Activated naive CD8-positive, alpha-beta T cell treated with anti-CD3 and anti-CD28 coated beads, Interleukin-2, amount 50 U/mL, for 24 hours (primary cell): Measurements from ENCODE around the gene USE1.
"Not testable (repeated sequence)": the region's sequence is repeated elsewhere in the genome, so short reads cannot be mapped to it uniquely, and the experiment has no call there.

Source experiments
- ATAC-seq: fragments of 150-1000 bp; cut with Tn5 transposase; one replicate; pipeline ENCODE4 v1.10.0; 2021
- DNase-seq: peaks from one replicate; pipeline ENCODE4 v3.0.0; 2021
- H3K27ac Mint-ChIP-seq: one replicate; pipeline ENCODE4 v1.8.0; 2021; ENCODE audit warnings: mild to moderate bottlenecking, mixed read lengths
- H3K27me3 Mint-ChIP-seq: one replicate; pipeline ENCODE4 v1.8.0; 2021; ENCODE audit warnings: mixed read lengths
- H3K36me3 Mint-ChIP-seq: one replicate; pipeline ENCODE4 v1.8.0; 2021; ENCODE audit warnings: low read depth, mixed read lengths
- H3K4me1 Mint-ChIP-seq: one replicate; pipeline ENCODE4 v1.8.0; 2021; ENCODE audit warnings: mixed read lengths
- H3K4me3 Mint-ChIP-seq: one replicate; pipeline ENCODE4 v1.8.0; 2021; ENCODE audit warnings: mild to moderate bottlenecking, moderate library complexity, mixed read lengths
- H3K9me3 Mint-ChIP-seq: one replicate; pipeline ENCODE4 v1.8.0; 2021; ENCODE audit warnings: mixed read lengths

The USE1 gene

DNA sequence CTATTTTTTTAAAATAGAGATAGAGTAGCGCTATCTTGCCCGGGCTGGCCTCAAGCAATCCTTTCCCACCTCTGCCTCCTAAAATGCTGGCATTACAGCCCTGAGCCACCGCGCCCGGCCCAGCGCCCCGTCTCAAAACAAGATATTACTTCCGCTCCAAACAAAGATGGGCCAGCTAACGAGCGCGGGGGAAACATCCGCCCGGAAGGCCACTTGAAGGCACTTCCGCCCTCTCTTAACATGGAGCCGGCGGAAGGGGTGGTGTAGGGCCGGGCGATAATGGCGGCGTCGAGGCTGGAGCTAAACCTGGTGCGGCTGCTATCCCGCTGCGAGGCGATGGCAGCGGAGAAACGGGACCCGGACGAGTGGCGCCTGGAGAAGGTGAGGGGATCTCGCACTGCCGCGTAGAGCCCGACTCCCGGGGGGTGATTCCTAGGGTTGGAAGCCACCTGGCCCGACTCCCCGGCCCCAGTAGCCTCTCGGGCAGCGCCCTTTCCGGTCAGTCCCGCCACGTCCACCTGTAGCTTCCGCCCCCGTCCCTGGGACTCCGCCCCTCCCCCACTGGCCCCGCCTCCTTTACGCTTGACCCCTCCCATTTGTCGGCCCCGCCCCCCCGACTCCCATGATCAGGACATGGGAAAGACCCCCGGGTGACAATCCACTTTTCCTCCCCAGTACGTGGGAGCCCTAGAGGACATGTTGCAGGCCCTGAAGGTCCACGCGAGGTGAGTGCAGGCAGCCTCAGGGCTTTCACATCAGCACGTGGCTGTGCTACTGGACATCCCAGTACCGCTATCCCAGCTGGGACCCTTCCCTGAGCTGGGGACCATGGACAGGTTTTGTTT lies at the start of gene USE1:
Gene USE1, plus strand, starts transcription at position 231 of the 845 bp plus-strand sequence. Its CDS starts 49 bp downstream, at position 280.
- Mint-ChIP-seq H3K27ac (peak within 1 kb of the TSS; percentile 79), H3K4me3 (peak within 1 kb of the TSS; percentile 80), H3K4me1 (peaks cover 20% of the 10 kb centered on the region), H3K9me3 (no peaks in the 10 kb centered on the region), H3K36me3 (peaks cover 23% of the 10 kb centered on the region), H3K27me3 (no peaks in the 10 kb centered on the region)
- ATAC-seq (peak; percentile 95), DNase-seq (peak; percentile 84)

DNA sequence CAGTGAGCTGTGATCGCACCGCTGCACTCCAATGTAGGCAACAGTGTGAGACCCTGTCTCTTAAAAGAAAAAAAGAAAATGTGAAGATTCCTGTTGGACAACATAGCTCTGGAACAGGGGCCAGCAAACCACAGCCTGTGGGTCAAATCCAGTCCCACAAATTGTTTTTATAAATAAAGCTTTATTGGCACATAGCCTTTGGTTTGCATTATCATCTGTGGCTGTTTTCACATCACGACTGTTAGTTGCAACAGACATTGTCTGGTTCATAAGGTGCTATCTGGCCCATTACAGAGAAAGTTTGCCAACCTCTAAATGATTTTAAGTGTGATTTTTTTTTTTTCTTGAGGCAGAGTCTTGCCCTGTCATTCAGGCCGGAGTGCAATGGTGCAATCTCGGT lies 49.4 kb upstream of the USE1 start:
- no peak for ATAC-seq
- Mint-ChIP-seq H3K36me3 (peaks cover 52% of the 10 kb centered on the region), H3K27me3 (no peaks in the 10 kb centered on the region), H3K27ac (no peak overlapping the region), H3K9me3 (no peaks in the 10 kb centered on the region), H3K4me1 (peaks cover under 1% of the 10 kb centered on the region), H3K4me3 (no peak overlapping the region)
- DNase-seq, result no peak

DNA sequence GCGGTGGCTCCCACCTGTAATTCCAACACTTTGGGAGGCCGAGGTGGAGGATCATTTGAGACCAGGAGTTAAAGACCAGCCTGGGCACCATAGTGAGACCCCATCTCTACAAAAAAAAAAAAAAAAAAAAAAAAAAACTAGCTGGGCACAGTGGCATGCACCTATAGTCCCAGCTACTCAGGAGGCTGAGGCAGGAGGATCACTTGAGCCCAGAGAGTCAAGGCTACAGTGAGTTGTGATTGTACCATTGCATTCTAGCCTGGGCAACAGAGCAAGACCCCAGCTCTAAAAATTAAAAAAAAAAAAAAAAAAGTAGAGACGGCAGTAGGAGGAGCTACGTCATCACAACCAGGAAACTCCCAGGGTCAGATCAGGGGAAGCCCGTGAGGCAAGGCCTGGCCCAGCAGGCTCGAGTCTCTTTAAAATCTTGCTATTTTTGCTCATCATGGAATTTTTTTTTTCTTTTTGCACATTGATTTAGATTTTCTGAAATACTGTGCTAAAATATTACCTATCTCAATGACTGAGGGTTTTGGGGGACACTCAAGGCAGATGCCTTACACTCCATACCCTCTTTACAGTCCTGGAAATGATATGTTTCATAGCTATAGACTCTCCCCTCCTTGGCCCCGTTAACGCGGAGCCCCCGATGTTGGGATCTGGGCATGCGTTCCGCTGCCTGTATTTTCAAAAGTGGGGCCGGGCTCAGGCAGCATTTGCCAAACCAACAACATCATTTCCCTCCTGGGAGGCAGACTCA lies 44.4 kb upstream of the USE1 start:
- DNase-seq (peak; percentile 25), ATAC-seq (peak; percentile 24)
- H3K9me3 Mint-ChIP-seq, result no peaks in the 10 kb centered on the region
- peak overlapping the region; percentile 49 for H3K27ac Mint-ChIP-seq
- no peaks in the 10 kb centered on the region for H3K27me3 Mint-ChIP-seq
- peaks cover 32% of the 10 kb centered on the region for H3K36me3 Mint-ChIP-seq
- peaks cover 13% of the 10 kb centered on the region for H3K4me1 Mint-ChIP-seq
- H3K4me3 Mint-ChIP-seq, result no peak overlapping the region

- Mint-ChIP-seq H3K27ac (no peak overlapping the region), H3K36me3 (peaks cover 36% of the 10 kb centered on the region), H3K9me3 (no peaks in the 10 kb centered on the region), H3K4me1 (peaks cover 13% of the 10 kb centered on the region), H3K4me3 (no peak overlapping the region), H3K27me3 (no peaks in the 10 kb centered on the region)
- DNase-seq, result no peak
- no peak for ATAC-seq
Measured at GRCh38 chr19:17171874-17172273, 43.3 kb upstream of the USE1 start.

- ATAC-seq (no peak), DNase-seq (no peak)
- Mint-ChIP-seq H3K9me3 (no peaks in the 10 kb centered on the region), H3K36me3 (peaks cover 37% of the 10 kb centered on the region), H3K4me3 (no peak overlapping the region), H3K4me1 (peaks cover 13% of the 10 kb centered on the region), H3K27ac (no peak overlapping the region), H3K27me3 (no peaks in the 10 kb centered on the region)
Measured at GRCh38 chr19:17172624-17173345, 42.4 kb upstream of the USE1 start.

DNA sequence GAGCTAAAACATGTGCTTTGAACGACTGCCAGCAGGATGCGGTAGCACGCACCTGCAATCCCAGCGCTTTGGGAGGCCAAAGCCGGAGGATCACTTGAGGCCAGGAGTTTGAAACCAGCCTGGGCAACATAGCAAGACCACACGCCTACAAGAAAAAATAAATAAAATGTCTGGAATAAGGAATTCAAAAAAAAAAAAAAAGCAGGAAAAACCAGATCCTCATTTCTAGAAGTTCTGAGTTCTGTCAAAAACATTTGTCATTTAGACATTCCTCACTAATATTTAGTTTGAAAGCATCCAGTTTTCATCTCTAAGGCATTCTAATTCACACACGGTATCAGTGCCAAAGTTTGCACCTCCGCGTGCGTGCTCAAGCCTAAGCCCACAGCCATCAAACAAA lies 36.9 kb upstream of the USE1 start:
- no peaks in the 10 kb centered on the region for H3K9me3 Mint-ChIP-seq
- H3K36me3 Mint-ChIP-seq, result peaks cover 17% of the 10 kb centered on the region
- no peak for ATAC-seq
- no peak overlapping the region for H3K27ac Mint-ChIP-seq
- H3K27me3 Mint-ChIP-seq, result no peaks in the 10 kb centered on the region
- H3K4me1 Mint-ChIP-seq, result peaks cover 7% of the 10 kb centered on the region
- DNase-seq, result no peak
- no peak overlapping the region for H3K4me3 Mint-ChIP-seq

GRCh38 chr19:17180997-17181702 lies 34.0 kb upstream of the USE1 start:
- no peak for ATAC-seq
- Mint-ChIP-seq H3K27ac (no peak overlapping the region), H3K4me1 (peaks cover 19% of the 10 kb centered on the region), H3K4me3 (no peak overlapping the region), H3K27me3 (no peaks in the 10 kb centered on the region), H3K36me3 (peaks cover 18% of the 10 kb centered on the region), H3K9me3 (no peaks in the 10 kb centered on the region)
- no peak for DNase-seq

DNA sequence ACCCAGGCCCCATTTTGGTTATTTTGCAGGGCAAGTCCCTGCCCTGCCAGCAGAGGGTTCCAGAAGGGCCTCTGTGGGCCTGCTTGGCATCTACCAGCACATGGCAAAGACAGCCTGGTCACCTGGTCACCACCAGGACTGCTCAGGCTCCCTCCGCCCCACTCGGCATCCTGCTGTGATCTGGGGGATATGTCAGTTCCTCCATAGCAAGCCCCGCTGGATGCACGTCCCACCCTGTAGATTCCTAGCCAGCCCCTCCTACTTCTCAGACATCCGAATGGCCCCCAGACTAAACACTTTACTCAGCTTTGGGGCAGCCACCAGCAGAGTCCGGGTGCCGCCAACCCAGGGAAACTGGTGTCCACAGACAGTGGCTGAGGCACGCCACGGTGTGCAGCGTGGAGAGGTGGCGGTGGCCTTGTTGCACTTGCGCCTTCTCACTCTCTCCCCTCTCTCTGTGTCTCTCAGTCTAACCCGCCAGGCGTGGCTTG lies 31.8 kb upstream of the USE1 start:
- ATAC-seq (peak; percentile 47), DNase-seq (peak; percentile 46)
- Mint-ChIP-seq H3K27ac (peak overlapping the region; percentile 91), H3K27me3 (no peaks in the 10 kb centered on the region), H3K4me1 (peaks cover 19% of the 10 kb centered on the region), H3K36me3 (peaks cover 17% of the 10 kb centered on the region), H3K4me3 (peak overlapping the region; percentile 74), H3K9me3 (no peaks in the 10 kb centered on the region)

- Mint-ChIP-seq H3K27ac (peak overlapping the region; percentile 91), H3K4me1 (peaks cover 19% of the 10 kb centered on the region), H3K4me3 (peak overlapping the region; percentile 74), H3K9me3 (no peaks in the 10 kb centered on the region), H3K27me3 (no peaks in the 10 kb centered on the region), H3K36me3 (peaks cover 17% of the 10 kb centered on the region)
- ATAC-seq, result peak; percentile 42
- DNase-seq, result peak; percentile 24
Measured at GRCh38 chr19:17183858-17184321, 31.3 kb upstream of the USE1 start.

DNA sequence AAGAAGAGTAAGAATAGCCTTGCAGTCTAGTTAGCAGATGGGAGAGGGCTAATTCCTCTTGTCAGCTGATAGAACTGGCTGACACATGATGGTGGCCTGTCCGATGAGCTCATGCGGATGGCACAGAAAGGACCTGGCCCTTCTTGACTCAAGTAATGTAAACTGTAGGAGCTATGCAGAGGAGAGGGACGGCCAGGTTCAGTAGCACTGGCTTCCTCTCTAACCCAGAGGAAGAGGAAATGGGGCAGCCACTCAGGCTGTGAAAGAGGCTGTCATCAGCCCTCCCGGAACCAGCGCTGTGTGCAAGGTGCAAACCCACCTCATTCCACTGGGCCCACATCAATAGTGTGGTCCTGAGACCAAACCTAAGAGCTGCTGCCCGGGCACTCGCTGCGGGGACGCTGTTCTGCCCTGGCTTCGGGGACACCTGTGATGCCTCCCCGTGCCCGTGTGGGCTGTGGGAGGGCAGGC lies 30.8 kb upstream of the USE1 start:
- H3K36me3 Mint-ChIP-seq, result peaks cover 17% of the 10 kb centered on the region
- peak; percentile 66 for ATAC-seq
- H3K9me3 Mint-ChIP-seq, result no peaks in the 10 kb centered on the region
- peak overlapping the region; percentile 74 for H3K4me3 Mint-ChIP-seq
- peak; percentile 42 for DNase-seq
- no peaks in the 10 kb centered on the region for H3K27me3 Mint-ChIP-seq
- peak overlapping the region; percentile 91 for H3K27ac Mint-ChIP-seq
- peaks cover 19% of the 10 kb centered on the region for H3K4me1 Mint-ChIP-seq

- ATAC-seq (no peak), DNase-seq (no peak)
- Mint-ChIP-seq H3K36me3 (peaks cover 17% of the 10 kb centered on the region), H3K9me3 (no peaks in the 10 kb centered on the region), H3K27ac (no peak overlapping the region), H3K4me3 (no peak overlapping the region), H3K4me1 (peaks cover 19% of the 10 kb centered on the region), H3K27me3 (no peaks in the 10 kb centered on the region)
Measured at GRCh38 chr19:17185590-17185989, 29.6 kb upstream of the USE1 start.

DNA sequence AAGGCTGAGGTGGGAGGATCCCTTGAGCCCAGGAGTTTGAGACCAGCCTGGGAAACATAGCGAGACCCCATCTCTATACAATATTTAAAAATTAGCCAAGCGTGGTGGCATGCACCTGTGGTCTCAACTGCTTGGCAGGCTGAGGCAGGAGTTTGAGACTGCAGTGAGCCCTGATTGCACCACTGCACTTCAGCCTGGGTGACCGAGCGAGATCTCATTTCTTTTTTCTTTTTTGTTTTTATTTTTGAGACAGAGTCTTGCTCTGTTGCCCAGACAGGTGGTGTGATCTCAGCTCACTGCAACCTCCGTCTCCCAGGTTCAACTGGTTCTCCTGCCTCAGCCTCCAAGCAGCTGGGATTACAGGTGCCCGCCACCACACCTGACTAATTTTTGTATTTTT lies 23.4 kb upstream of the USE1 start:
- DNase-seq, H3K4me1 Mint-ChIP-seq, H3K4me3 Mint-ChIP-seq, H3K9me3 Mint-ChIP-seq, H3K27ac Mint-ChIP-seq, ATAC-seq, H3K27me3 Mint-ChIP-seq: not testable (repeated sequence)
- H3K36me3 Mint-ChIP-seq, result peaks cover 26% of the 10 kb centered on the region

DNA sequence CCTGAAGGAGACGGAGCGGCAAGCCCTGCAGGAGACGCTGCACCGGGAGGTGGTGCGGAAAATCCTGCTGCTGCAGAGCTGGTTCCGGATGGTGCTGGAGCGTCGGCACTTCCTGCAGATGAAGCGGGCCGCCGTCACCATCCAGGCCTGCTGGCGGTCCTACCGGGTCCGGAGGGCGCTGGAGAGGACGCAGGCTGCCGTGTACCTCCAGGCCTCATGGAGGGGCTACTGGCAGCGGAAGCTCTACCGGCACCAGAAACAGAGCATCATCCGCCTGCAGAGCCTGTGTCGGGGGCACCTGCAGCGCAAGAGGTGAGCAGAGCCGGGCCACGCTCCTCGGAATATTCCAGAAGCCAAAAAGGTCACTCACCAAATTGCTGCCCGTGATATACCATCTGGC lies 22.4 kb upstream of the USE1 start:
- Mint-ChIP-seq H3K4me3 (no peak overlapping the region), H3K27ac (no peak overlapping the region), H3K4me1 (no peaks in the 10 kb centered on the region), H3K36me3 (peaks cover 24% of the 10 kb centered on the region), H3K27me3 (no peaks in the 10 kb centered on the region), H3K9me3 (no peaks in the 10 kb centered on the region)
- ATAC-seq (no peak), DNase-seq (no peak)

DNA sequence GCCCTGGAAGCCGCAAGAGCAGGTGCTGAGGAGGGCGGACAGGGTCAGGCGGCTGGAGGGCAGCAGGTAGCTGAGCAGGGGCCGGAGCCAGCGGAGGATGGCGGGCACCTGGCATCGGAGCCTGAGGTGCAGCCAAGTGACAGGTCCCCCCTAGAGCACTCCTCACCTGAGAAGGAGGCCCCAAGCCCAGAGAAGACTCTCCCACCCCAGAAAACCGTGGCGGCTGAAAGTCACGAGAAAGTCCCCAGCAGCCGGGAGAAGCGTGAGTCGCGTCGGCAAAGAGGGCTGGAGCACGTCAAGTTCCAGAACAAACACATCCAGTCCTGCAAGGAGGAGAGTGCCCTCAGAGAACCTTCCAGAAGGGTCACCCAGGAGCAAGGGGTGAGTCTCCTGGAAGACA lies 20.5 kb upstream of the USE1 start:
- Mint-ChIP-seq H3K27ac (no peak overlapping the region), H3K27me3 (no peaks in the 10 kb centered on the region), H3K9me3 (no peaks in the 10 kb centered on the region), H3K4me1 (no peaks in the 10 kb centered on the region), H3K36me3 (peaks cover 34% of the 10 kb centered on the region), H3K4me3 (no peak overlapping the region)
- DNase-seq, result no peak
- ATAC-seq, result no peak
